Endothelial cell of umbilical vein (primary cell): ENCODE data around the gene COMMD10. TPM values are rescaled to one million over a fixed set of nuclear protein-coding genes. Genes with fewer than 3 reads are reported as not detected.

ENCODE experiments used
- BruUV-seq: library from RNA; stranded (reverse); fragments of 400-500 nt; replicated peaks from 2 replicates; lab custom pipeline; 2021; lab: Mats Ljungman, UMichigan
- CTCF ChIA-PET: fragments of 300-600, 350-600 bp; sonication (Branson Sonifier 250); formaldehyde crosslinking; loops from one replicate; lab custom pipeline; 2021; ENCODE audit warnings: antibody characterized with exemption, inconsistent platforms; lab: Charles Lee
- POLR2A ChIA-PET: fragments of 300-600, 350-600 bp; sonication (Branson Sonifier 250); formaldehyde crosslinking; loops from one replicate; lab custom pipeline; 2021; ENCODE audit warnings: antibody characterized with exemption, inconsistent platforms; lab: Charles Lee
- DNase-seq: peaks from one replicate; pipeline ENCODE4 v3.0.0-alpha.2; 2011; ENCODE audit warnings: low read depth, low spot score
- FAIRE-seq: peaks from 2 replicates; lab custom pipeline; 2011; peaks lifted over from hg19 to GRCh38; lab: Jason Lieb, UNC
- H2AFZ ChIP-seq: 2 replicates; pipeline ENCODE4 v1.6.0; 2012; ENCODE audit warnings: low read depth, low read length, control low read depth, inconsistent platforms
- H3K27ac ChIP-seq: 2 replicates; pipeline ENCODE4 v1.5.1; 2011; ENCODE audit warnings: low read depth, mild to moderate bottlenecking, control low read depth, low read length, moderate library complexity; ENCODE audit not compliant: insufficient read depth
- H3K27me3 ChIP-seq, 2 experiments: 2 replicates each; pipeline versions ENCODE4 v1.6.0 to v1.6.1; 2011; ENCODE audit warnings: low read length in 2 of 2, mixed read lengths in 1 of 2; ENCODE audit not compliant: control insufficient read depth in 2 of 2, insufficient read depth in 2 of 2
- H3K36me3 ChIP-seq, 2 experiments: 2 replicates in 1 of 2; 3 replicates in 1 of 2; pipeline ENCODE4 v1.5.1; 2011; ENCODE audit warnings: low read length in 2 of 2, mild to moderate bottlenecking in 1 of 2, moderate library complexity in 1 of 2; ENCODE audit not compliant: control insufficient read depth in 2 of 2, insufficient read depth in 2 of 2; ENCODE audit errors: extremely low read depth in 1 of 2
- H3K4me1 ChIP-seq: 3 replicates; pipeline ENCODE4 v1.5.1; 2011; ENCODE audit warnings: mild to moderate bottlenecking, low read length; ENCODE audit not compliant: control insufficient read depth, insufficient read depth; ENCODE audit errors: extremely low read depth
- H3K4me2 ChIP-seq: 2 replicates; pipeline ENCODE4 v1.6.1; 2011; ENCODE audit warnings: low read length, control low read depth, mixed read lengths; ENCODE audit not compliant: insufficient read depth
- H3K4me3 ChIP-seq, 3 experiments: fragments of 200-600 bp in 1 of 3; sonication (generic), shearing (Covaris generic) in 1 of 3; replicated peaks in 1 of 3; 2 replicates each; pipeline ENCODE4 v1.5.1; 2011 to 2016; ENCODE audit warnings: control low read depth in 3 of 3, low read length in 3 of 3, mild to moderate bottlenecking in 2 of 3, inconsistent platforms in 1 of 3, low read depth in 1 of 3, moderate library complexity in 1 of 3; ENCODE audit not compliant: insufficient read depth in 1 of 3
- H3K79me2 ChIP-seq: 2 replicates; pipeline ENCODE4 v1.6.0; 2012; ENCODE audit warnings: low read length, inconsistent platforms; ENCODE audit not compliant: control insufficient read depth, insufficient read depth
- H3K9ac ChIP-seq: replicated peaks from 2 replicates; pipeline ENCODE3; 2011; ENCODE audit warnings: low read length, control low read depth; ENCODE audit not compliant: insufficient read depth; ENCODE audit errors: extremely low read depth
- H3K9me1 ChIP-seq: replicated peaks from 3 replicates; pipeline ENCODE4 v1.6.0; 2011; ENCODE audit warnings: mild to moderate bottlenecking, low read length; ENCODE audit not compliant: control insufficient read depth, insufficient read depth; ENCODE audit errors: extremely low read depth
- H3K9me3 ChIP-seq: replicated peaks from 2 replicates; pipeline ENCODE4 v1.5.1; 2012; ENCODE audit warnings: low read length, inconsistent platforms; ENCODE audit not compliant: control insufficient read depth, insufficient read depth
- H4K20me1 ChIP-seq: replicated peaks from 2 replicates; pipeline ENCODE3; 2011; ENCODE audit warnings: mild to moderate bottlenecking, low read length; ENCODE audit not compliant: control insufficient read depth, insufficient read depth; ENCODE audit errors: extremely low read depth
- CTCF ChIP-seq, 2 donors: IDR thresholded peaks; 1 replicate in 1 of 2; 2 replicates in 1 of 2; pipeline ENCODE4 v1.5.1; 2011; ENCODE audit warnings: low read length in 2 of 2, mild to moderate bottlenecking in 2 of 2, moderate library complexity in 2 of 2, control low read depth in 1 of 2, inconsistent platforms in 1 of 2, low read depth in 1 of 2; ENCODE audit not compliant: insufficient read depth in 1 of 2; ENCODE audit errors: extremely low read depth in 1 of 2
- EZH2 ChIP-seq: IDR thresholded peaks from 2 replicates; pipeline ENCODE4 v1.6.1; 2012; ENCODE audit warnings: borderline replicate concordance, low read depth, mild to moderate bottlenecking, moderate library complexity, low read length, inconsistent platforms; ENCODE audit not compliant: severe bottlenecking
- FOS ChIP-seq: IDR thresholded peaks from 2 replicates; pipeline ENCODE4 v1.6.1; 2011; ENCODE audit warnings: mild to moderate bottlenecking, low read length, moderate library complexity, borderline replicate concordance; ENCODE audit not compliant: insufficient read depth
- GATA2 ChIP-seq: IDR thresholded peaks from 2 replicates; pipeline ENCODE4 v1.7.0; 2011; ENCODE audit warnings: low read depth, mild to moderate bottlenecking, moderate library complexity, mixed read lengths, low read length; ENCODE audit not compliant: insufficient read length, insufficient read depth
- MAX ChIP-seq: IDR thresholded peaks from 2 replicates; pipeline ENCODE4 v1.6.1; 2011; ENCODE audit not compliant: insufficient read depth, insufficient read length
- MYC ChIP-seq: IDR thresholded peaks from one replicate; pipeline ENCODE4 v1.6.1; 2011; ENCODE audit warnings: mild to moderate bottlenecking, low read depth, low read length
- POLR2AphosphoS5 ChIP-seq: IDR thresholded peaks from 2 replicates; pipeline ENCODE4 v1.6.1; 2012; ENCODE audit warnings: low read depth, mild to moderate bottlenecking, control low read depth, low read length, moderate library complexity; ENCODE audit not compliant: insufficient read depth
- dilution Hi-C: fragments of 300-500 bp; cut with MboI; formaldehyde crosslinking; loops from one replicate; pipeline ENCODE4 v1.15.0; 2019; ENCODE audit warnings: low sequenced_read_pairs; ENCODE audit not compliant: extremely low pct_ligation_motif_present
- intact Hi-C: fragments of 100-400 bp; cut with micrococcal nuclease; formaldehyde crosslinking; loops from one replicate; pipeline ENCODE4 v1.10.0; 2022
- polyA plus RNA-seq, 4 experiments: library from polyadenylated mRNA; depleted of rRNA in 3 of 4; stranded (reverse) in 3 of 4; unstranded in 1 of 4; fragments of >200 nt; gene quantifications; 2 replicates each; pipeline versions ENCODE4 v1.2.1 to v1.2.3, GENCODE V29; 2011 to 2012; ENCODE audit warnings: missing spikeins in 1 of 4
- total RNA-seq: library from RNA; stranded (reverse); gene quantifications from 2 replicates; pipeline ENCODE4 v1.2.3, GENCODE V29; 2021

Gene COMMD10
- total and polyA plus RNA-seq, 2 donors (not counting 3 experiments of a cell fraction or from before 2014, with no cell fraction given): 12.5 to 27.0 TPM

- Histone ChIP-seq H3K4me2 (no peak overlapping the region), H3K9ac (no peak overlapping the region), H2AFZ (no peak overlapping the region), H3K9me3 (no peaks in the 10 kb centered on the region), H3K4me1 (no peaks in the 10 kb centered on the region), H4K20me1 (no peaks in the 10 kb centered on the region), H3K9me1 (no peaks in the 10 kb centered on the region), H3K27ac (no peak overlapping the region), H3K36me3 (no peaks in the 10 kb centered on the region), H3K79me2 (no peaks in the 10 kb centered on the region), H3K27me3 (no peaks in the 10 kb centered on the region), H3K4me3 (no peak overlapping the region)
- intact Hi-C loops (no loop called here), dilution Hi-C loops (no loop called here)
- POLR2A ChIA-PET: no interaction called here
- TF ChIP-seq CTCF (IDR thresholded peaks at IDR 0.05; ENCODE audit: extremely low read depth in 1 of 2, insufficient read depth in 1 of 2, low read depth in 1 of 2, low read length in 2 of 2): no peak
- TF ChIP-seq FOS: no peak
- no peak for TF ChIP-seq EZH2
- no peak for TF ChIP-seq MYC
- TF ChIP-seq GATA2: no peak
- TF ChIP-seq POLR2AphosphoS5: no peak
- TF ChIP-seq MAX: no peak
- FAIRE-seq: no peak
- BruUV-seq: no TSS peak
- CTCF ChIA-PET: no interaction called here
- DNase-seq: no peak
Measured at GRCh38 chr5:116280149-116280803, 195.5 kb downstream of the COMMD10 start.
